Stimulated activated CD4-positive, alpha-beta T cell treated with anti-CD3 and anti-CD28 coated beads, Interleukin-2, amount 100 ng/mL, for 48 hours (primary cell): ENCODE data around the gene MXD4.

Source experiments
- DNase-seq, 2 donors: peaks; one replicate each; pipeline ENCODE4 v3.0.0-alpha.2; 2020

MXD4 gene

DNA sequence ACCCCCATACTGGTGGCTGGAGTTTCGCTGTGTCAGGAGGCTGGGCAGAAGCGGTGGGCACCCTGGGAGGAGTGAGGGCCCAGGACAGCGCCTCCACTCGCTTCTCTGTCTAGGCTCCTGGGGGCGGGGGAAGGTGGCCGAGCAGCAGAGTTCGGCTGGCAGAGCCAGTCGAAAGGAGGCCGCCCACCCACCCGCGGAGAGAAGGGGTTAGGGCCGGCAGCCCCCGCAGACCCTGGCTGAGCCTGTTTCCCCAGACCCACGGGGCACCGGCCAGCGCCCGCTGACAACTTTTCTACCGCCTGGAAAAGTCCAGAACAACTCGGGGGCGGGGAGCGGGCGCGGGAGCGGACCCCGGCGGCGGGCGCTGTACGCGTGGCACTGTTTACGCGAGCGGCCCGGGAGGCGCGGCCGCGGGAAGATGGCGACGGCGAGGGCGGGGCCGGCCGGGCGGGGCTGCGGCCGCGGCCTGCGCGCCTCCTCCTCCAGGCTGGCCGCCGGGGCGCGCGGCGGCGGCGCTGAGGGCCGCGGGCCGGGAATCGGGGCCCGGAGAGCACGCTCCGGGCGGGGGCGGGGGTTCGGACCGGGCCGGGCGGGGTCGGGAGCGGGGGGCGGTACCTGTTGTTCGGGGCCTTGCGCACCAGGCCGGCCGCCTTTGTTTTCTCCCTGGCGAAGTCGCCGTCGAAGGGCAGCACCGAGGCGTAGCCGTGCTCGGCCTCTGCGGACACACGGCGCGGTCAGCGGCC is 628 bp downstream of the MXD4 start:
- DNase-seq = peak; percentile 47 to 62

DNA sequence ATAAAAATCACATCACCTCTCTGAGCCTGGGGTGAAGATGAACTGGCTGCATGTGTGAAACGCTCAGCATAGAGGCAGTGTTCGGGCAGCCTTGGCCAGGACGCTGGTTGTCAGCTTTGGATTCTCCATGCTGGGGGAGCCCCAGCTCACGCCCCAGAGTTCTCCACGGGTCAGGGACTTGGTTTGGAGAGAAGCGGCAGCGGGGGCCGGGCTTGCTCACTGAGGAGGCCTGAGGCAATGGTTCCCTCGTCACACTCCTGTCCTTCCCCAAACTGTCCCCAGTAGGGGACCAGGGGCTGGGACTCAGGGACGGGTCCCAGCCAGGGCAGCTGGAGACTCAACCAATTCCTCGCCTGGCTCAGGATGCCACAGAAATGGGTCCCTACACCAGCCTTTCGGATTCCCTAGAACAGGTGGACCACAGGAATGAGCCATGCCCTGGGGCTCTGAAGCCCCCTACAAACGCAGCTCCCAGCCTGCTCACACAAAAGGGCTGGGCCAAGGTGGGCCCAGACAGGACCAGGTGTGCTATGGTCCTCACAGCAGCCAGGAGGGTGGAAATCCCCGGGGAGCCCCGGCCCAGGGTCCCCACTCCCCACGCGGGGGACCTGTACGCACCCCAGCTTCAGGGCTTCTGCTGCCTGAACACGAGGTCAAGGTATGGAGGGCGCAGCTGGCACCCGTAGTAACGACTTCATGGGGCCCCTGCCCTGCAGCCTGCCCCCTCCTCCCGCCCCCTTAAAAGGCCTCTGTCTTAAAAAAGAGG is 1.4 kb downstream of the MXD4 start:
- DNase-seq = no peak

DNA sequence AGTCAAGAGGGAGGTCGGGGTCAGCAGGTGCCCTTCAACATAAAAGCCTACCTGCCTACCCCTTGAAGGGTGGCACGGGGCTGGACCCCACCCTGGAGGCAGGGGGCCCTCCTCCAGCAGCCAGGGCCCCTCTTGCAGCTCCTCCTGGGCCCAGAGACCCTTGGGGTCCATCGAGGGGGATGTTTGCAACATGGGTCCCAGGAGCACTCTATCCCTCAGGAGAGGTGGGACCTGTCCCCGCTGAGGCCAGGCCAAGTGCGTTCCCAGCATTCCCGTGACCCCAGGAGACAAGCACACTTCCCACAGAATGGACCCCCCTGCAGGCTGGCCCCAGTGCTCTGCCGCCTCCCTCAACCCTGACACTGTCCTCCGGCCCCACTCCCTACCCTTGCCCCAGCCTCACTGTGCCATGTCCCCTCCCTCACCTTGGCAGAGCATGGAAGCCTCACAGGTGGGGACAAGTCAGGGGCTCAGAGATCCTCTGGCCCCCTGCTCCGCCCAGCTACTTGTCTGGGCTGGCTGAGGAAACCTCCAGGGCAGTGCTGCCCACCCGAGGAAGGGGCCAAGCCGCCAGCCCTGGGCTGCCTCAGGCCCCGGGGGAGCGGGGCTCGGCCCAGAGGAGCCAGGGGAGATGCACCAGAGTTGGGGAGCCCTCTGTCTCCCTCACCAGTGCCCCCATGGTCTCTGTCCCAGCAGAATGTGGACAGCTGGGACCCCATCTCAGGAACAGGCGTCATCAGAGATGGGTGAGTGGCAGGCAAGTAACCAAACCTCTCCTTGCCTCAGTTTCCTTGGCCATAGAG is 2.2 kb downstream of the MXD4 start:
- DNase-seq = no peak

GRCh38 chr4:2259036-2259540 is 2.8 kb downstream of the MXD4 start:
- no peak for DNase-seq

DNA sequence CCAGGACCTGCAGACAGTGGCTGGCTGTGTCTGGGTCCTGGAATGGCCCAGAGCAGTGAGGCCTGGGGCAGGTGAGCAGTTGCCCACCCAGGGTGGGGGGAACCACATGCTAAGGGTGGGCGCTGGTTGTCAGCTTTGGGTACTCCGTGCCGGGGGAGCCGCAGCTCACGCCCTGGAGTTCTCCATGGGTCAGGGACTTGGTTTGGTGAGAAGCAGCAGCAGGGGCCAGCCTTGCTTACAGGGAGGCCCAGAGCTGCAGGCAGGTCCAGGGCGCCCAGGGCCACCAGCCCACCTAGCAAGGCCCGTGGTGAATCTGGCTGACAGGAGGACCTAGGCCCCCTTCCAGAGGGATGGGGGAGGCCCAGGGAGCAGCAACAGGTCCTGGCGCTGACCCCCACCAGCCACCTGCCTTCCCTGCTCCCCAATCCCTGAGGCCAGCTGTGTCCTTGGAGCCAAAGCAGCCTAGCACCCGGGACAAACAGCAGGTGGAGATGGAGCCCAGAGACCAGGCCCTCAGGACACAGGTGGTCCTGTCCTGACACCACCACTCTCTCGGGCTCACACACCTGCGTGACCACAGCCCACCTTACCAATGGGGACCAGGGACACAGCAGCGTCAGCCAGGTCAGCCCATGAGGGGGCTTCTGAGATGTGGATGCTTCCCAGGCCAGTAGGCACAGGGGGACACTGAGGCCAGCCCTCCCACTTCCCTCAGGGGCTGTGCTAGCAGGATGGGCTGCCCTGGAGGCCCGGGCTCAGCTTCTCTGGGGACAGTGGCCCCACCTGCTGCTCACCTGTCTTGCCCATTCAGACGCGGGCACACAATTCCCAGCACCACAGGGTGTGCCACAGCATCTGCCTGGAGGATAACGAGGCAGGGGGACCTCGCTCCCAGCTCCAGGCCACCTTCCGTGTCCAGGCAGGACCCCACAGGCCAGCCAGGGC is 3.5 kb downstream of the MXD4 start:
- no peak for DNase-seq

- no peak for DNase-seq
Observed at GRCh38 chr4:2257361-2258081, 4.4 kb downstream of the MXD4 start.

GRCh38 chr4:2256781-2257191 is 5.1 kb downstream of the MXD4 start:
- no peak for DNase-seq

DNA sequence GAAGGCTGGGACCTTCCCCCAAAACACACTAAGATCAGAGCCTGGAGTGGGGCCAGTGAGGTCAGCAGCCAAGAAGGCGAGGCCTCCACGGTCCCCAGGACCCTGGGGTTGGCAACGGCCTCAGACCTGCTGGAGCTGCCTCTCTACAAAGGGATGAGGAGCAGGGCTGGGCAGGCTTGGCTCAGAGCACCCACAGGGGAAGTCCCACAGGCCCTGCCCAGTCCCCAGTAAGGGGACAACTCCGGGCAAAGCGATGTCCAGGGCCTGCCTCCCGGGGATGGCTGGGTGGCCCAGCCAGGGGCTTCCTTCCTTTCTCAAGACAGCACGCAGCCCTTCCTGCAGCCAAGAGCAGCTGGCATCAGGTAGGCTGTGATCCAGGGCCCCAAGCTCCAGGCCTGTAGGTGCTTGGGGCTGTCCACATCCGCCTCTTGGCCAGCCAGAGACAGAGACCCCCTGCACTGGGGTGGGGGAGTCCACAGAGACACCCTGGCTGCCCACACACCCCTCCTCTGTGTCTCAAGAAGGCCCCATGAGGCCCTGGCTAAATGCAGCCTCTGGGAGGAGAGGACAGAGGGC is 5.7 kb downstream of the MXD4 start:
- no peak for DNase-seq

DNA sequence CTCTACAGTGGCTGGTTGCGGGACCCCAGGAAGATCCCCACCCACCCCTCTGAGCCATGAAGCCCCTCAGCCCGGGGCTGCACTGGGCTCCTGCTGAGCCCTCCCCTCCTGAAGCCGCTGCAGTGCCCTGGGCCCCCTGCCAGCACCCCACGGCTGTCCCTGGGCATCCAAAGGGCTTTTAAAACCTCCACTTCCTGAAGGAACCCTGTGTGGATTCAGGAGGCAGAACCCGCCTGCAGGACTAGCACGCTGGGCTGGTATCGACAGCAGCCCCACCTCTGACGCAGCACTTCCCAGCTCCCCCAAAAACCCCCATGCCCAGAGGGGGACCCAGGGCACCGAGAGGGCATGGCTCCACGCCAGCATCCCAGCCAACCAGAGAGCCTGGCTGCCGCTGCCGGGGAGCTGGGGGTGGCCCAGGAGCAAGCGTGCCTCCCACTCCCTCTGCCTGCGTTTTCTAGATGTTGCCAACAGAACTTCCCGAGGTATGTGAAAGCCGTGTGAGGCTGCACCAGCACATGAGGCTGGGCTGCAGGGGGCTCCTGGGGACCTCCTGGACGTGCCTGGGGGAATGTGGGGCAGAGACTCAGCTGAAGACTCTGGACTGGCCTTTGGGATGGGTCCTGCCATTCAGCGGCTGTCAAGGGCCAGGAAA is 6.3 kb downstream of the MXD4 start:
- no peak for DNase-seq

DNA sequence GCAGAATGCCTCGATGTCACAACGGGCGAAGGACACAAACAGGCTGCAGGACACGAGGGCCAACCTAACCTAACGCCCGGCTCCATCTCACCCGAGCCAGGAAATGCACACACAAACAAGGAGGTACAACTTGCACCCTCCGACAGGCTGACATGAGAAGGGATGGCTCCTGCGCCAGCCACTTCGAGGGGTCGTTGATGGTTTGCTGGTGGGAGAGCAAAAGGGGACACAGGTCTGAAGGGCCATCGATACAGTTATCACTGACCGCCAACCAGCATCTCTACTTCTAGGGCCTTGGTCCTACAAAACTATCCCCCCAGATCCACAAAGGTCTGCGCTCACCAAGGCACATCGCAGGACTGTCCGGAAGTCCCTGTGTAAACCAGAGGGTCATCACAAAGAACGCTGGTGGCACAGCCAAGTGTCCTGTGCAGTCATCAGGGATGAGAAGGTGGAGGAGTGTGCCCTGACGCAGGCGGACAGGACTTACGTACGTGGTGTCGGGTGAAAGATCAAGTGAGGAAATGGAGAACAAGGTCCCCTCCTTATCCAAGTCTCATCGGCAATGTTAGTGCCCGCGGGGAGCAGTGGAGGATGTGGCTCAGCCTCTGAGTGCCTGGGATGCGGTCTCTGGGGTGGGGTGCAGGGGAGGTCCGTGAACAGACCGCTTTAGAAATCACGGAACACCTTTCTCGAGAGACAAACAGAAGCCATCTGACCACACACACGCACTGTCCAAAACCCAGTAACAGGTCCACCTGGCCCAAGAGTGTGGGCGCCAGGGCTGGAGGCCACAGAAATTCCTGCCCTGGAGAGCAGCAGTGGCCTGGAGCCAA is 7.0 kb downstream of the MXD4 start:
- no peak for DNase-seq

DNA sequence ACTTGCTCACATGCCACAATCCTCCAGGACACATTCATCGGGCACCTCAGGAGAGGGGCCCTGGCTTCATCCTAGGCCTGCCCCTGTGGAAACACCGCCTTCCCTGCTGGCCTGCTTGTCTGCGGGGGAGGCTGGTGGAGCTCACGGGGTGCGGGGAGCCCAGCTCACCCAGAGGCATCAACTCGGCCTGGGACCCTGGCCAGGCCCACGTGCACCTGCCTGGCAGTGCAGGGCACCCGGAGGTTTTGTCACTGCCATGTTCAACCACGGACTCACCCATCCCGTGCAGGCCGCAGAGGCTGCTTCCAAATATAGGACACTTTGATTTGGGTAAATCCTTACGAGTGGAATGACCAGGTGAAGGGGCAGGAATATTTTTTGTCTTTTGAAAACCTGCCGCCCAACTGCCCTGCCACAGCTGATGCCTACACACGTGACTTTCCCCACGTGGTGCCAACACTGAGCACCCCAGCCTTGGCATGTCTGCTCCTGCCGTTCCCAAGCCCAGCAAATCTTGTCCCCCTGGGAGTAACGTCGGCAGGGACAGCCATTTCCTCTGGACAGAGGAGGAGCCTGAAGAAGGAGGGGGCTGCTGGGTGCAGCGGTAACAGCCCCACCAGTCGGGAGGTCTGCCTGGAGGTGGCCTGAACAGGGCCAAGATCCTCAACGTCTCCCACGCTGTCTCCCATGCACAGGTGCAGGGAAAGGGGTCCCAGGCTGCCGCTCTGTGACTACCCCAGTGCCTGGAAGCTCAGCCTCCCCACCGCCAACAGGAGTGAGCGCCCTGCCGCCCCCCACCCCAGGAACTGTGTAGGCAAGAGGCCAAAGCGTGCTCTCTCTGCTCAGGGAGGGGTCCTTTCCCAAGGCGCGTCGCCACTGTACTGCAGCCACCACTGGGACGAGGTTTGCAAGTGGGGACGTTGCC is 8.5 kb downstream of the MXD4 start:
- no peak for DNase-seq

DNA sequence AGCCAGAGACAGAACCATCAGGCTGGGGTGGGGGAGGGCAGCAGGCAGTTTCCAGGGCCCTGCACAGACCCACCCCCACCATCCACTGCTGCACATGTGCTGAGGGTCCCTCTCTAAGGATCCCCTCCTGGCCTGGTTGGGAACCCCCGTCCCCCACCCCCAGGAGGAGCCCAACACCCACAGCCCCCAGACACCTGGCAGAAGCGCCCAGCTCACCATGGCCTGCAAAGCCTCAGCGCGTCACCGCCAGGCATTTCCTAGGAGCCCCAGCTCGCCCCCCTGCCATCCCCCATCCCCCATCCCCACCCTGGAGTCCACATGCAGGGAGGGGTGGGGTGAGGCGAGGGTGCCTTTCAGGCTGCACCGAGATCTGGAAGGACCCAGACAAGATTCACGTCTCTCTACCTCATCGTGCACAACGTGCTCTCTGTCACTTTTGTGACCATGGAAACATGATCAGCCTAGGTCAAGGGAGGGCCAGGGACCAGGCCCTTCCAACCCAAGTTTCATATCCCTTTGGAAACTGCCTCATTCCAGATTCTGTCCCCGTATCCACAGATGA is 9.3 kb downstream of the MXD4 start:
- DNase-seq = no peak

GRCh38 chr4:2251795-2252529 is 9.9 kb downstream of the MXD4 start:
- DNase-seq = no peak

- DNase-seq = no peak
Observed at GRCh38 chr4:2251073-2251794, 10.7 kb downstream of the MXD4 start.

GRCh38 chr4:2250357-2251072 is 11.4 kb downstream of the MXD4 start:
- DNase-seq = no peak
